NCI-H345 (cell line): ENCODE measurements around the gene VPS39.
A peak's percentile ranks its signal among the peaks of the same experiment; 100 is the strongest.

Experiments
- DNase-seq: peaks from one replicate; lab custom pipeline; 2025; lab: John Stamatoyannopoulos, UW

The VPS39 gene

DNA sequence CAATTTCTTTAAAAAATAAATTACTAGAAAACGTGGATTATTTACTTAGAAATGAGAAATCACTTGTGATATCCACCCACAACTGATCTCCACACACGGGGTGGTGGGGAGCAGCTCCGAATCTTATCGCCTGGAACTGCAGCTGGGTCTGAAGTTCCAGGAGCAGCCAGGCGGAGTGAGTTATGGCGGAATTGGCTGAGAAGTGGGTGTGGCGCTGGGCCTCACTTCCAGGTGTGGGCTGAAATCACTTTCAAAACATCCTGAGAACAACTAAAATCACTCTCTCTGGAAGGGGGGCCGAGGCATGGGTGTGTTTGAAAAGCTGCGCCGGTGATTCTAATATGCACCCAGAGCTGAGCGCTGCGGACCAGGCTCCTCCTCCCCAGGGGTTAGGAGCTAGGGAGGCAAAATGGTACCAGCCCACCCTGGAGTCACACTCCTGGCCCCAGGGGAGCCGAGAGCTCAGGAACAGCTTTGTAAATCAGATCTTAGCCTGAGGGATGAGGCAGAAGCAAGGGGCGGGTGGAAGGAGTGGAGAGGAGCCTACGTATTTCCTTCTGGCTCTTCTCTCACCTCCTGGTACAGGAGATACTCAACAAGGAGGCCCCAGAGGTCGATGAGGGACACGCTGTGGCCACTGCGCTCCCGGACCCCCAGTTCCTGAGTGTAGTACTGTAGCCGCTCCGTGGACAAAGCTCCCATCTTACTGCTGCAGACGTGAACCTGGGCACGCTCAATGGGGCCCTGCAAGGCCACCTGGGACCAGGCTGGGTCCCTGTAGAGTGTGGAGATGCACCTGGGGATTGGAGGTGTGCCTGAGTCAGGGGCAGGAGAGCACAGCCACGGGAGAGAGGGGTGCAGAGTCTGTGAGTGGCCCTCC, 61.3 kb downstream of the VPS39 start:
- no peak for DNase-seq

DNA sequence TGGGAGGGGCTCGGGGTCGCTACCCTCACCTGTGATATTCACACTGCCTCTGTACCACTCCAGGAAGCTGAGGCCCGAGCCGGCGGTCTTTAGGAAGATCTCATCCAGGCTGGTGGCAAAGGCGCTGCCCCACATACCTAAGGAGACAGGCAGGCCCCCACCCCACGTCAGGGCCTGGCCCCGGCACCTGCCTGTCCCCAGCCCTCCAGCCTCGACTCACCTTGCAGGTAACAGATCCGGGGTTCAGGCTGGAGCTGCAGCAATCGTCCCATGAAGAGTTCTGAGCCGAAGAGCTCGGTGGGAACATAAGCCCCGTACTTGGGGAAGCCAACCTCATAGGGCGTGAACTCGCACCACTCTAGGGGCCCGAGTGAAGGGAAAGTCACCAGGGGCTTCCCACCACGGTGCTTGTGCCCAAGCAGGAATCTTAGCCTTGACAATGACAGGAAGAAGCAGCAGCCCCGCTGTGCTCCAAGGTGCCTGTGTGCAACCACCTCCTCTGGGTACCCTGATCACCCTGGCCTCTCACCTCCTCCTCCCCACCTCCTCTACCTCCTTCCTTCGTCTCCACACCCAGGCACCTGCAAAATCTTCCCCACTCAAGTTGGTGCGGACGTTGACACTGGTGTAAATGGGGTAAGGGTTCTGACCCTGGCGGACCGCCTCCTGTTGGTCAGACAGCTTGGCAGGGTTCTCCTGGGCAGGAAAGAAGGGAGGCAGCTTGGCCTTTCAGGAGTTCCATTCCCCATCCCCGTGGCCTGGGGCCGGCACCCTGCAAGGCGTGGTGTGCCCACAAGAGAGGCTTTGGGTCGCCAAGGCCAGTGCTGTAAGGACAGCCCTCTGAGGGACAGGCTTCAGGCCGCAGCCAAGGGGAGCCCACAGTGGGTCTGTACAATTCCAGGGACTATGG, 62.3 kb downstream of the VPS39 start:
- no peak for DNase-seq

DNA sequence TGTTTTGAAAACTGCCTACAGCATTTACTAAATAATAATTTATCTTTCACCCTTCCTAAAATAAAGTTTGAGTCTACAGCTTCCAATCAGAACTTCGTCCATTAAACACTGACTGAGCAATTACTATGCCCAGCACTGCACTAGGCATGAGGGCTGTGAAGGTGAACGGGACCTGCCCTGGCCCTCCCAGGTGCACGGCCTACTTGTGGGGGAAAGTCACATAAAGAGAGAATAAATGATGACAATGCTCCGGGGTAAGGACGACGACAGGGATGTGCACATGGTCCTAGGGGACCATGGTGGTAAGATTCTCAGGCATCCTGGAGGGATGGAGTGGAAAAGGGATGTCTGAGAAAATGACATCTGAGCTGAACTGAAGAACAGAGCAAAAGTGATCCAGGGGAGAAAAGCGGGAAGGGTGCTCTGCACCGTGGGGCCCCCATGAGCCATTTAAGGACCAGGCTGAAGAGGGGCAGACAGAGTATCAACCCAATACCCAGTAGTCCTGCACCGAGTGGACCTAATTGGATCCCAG, 63.2 kb downstream of the VPS39 start:
- DNase-seq = no peak

DNA sequence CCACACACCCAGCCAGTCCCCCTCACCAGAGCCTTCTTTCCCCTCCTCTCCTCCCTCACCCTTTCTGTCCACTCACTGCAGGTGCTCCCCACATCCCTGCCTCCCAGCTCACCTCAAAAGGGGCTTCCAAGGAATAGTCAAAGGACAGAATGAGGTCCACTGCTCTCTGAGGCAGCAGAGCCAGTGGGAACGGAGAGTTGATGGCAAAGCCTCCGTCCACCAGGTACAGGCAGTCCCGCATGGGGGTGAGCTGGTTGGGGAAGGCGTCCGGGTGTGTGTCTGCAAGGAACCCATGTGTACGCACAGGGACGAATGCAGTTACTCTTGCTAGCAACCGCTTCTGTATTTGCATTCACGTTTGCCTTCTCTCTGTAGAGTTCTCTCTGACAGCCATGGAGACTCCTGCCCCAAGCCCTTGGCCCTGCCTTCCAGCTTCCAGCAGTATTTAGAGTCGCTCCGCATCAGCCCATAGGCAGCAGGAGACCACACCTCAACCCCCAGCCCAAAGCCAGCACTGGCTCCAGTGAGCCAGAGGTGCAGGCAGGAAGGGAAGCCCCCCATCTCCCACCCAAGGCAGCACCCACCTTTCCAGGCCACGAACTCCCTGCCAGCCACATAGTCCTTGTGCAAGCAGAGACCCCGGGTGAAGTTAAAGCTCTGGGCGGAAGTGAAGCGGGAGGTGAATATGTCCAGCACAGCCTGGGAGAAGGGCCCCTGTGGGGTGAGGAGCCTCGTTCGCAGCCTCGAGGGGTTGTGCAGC, 64.1 kb downstream of the VPS39 start:
- DNase-seq = no peak

DNA sequence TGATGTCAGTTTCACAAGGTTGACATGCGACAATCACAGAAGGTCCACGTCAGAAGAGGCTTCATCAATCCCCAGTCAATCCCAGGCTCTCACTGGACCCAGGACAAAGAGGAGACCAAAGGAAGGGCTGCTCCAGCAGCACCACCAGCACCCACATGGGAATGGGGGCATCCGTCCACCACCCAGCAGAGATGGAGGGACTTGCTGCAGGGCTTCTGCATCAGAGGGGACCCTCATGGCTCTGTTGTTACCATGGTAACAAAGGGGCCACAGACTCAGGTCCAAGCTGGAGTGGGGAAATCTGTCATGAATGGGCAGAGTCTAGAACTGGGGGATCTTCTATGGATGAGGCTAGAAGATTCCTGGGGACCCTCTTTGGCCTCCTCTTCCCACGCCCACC, 64.7 kb downstream of the VPS39 start:
- DNase-seq = no peak

DNA sequence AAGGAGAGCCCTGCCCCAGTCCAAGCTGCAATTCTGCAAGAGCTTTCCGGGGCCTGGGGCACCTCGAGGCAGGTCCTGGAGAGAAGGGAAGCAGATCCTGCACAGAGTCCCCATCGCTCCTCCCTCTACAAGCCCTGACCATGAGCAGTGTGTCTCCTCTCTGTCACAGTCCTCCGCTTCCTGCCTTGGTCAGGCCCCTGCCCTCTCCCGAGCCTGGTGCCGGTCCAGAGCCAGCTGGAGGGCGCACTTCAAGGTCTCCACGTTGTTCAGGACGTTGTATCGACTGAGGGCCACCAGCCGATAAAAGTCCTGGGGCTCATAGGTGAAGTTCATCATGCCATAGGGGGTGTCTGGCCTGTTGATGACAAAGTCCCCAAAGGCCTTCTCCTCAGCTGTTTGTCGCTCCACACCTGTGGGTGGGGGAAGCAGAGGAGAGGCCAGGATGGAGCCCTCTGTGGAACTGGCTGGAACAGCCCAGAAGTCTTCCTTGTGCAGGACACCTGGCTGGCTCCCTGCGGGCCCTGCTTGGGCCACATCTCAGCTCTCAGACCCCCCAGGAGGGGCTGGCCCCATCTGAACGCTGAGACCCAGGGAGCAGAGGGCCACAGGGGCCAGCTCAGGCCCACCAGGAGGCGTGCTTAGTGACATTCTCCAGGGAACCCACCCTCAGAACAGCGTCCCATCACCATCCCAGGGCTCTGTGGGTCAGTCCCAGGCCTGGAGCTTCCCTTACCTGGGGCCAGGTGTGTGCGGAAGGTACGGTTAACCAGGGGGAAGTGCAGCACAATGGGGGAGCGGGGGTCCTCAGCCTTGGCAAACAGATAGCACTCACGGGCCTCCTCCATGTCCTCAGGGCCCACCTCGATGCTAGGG, 66.1 kb downstream of the VPS39 start:
- no peak for DNase-seq

DNA sequence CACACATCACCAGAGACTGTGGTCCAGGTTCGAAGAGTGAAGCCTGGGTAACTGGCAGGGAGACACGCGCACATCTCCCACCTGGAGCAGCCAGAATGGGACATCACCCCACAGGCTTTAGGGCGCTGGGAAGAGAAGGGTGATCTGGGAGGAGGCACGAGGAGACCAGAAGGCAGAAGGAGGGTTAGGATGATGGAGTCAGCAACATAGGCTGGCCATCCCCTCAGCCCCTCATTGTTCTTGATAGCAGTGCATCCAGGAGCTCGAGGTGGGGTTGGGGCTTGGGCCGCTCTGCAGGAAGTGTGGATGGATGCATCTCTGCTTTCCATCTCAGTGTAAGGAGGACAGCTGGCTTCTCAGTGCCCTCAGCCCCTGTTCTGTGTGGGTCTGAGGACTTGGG, 66.9 kb downstream of the VPS39 start:
- DNase-seq = no peak

DNA sequence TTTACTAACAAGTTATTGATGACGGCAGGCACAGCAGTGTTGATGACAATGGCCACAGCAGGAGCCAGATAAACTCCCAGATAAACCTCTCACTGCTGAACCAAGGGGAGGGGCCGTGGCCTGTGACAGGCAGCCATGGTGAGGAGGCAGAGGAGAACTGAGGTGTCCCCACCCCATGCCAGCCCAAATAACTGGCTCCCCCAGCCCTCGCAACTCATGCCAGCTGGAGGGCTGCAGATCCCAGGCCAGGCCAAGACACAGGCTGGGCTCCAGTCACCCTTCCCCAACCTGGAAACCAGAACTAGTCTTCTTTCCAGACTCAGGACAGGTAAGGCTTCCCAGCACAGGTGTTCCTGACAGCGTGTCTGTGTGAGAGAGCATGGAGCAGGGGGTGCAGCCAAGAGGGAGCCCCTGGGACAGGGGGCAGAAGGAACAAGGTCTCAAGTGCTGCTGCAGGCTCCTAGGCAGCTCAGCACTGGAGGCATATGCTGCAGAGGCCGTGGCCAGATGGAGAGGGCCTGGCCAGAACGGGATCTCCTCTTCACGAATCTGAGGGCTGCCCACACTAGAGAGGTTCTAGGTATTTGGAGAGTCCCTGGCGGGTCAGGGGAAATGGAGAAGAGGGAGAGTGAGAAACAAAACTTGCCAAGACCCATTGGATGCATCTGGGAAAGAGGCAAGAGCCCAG, 67.6 kb downstream of the VPS39 start:
- DNase-seq = no peak

DNA sequence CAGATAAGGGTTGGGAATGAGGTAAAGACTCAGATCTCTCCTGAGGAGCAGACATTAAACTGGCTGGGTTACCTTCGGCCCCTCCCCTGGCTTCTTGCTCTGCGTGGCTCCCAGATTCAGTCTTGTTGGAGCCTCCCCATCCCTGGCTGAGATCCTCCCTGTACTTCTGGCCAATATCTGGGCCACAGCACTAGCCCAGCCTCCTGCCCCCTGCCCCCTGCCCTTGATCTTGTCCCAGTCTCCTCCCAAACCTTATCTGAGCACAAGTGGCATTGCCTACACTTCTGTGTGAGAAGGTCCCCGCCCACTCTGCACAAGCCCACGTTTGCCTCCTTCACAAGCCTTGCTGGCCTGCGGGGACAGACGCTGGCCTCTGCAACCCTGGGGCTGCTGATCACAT, 68.5 kb downstream of the VPS39 start:
- no peak for DNase-seq

DNA sequence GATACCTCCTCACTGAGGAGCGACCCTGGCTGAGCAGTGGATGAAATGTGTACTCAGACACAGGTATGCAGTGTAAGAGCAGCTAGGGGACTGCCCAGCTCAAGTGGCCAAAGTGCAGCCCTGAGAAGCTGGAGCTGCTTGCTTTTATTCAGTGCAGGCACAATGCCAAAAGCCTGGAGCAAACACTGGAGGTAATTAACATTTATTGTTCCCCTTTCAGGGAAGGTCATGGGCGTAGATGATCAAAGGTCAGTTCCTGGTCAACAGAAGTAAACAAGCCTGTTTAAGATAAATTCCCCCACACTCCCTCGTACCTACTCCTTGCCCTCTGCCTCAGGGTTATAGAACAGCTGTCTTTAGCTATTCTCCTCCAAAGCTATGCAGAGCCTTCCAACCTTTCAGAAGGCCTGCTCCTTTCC, 69.1 kb downstream of the VPS39 start:
- no peak for DNase-seq

DNA sequence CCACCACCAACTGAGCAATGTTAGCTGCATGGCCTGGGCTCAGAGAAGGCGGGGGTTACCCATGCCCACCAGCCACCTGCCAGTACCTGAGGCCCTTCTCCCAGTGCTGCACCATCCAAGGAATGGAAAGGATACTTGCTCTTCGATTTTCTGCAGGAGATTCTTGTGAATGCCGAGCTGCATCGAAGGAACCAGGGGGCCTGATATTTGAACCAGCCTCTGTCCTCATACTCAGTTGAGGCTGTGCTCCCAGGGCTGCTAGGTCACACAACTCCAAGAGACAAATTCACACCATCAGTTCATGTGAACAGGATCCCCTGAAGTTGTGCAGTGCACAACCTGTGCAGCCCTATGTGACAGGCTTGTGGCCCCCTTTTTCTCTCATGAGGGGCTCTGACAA, 69.7 kb downstream of the VPS39 start:
- no peak for DNase-seq

DNA sequence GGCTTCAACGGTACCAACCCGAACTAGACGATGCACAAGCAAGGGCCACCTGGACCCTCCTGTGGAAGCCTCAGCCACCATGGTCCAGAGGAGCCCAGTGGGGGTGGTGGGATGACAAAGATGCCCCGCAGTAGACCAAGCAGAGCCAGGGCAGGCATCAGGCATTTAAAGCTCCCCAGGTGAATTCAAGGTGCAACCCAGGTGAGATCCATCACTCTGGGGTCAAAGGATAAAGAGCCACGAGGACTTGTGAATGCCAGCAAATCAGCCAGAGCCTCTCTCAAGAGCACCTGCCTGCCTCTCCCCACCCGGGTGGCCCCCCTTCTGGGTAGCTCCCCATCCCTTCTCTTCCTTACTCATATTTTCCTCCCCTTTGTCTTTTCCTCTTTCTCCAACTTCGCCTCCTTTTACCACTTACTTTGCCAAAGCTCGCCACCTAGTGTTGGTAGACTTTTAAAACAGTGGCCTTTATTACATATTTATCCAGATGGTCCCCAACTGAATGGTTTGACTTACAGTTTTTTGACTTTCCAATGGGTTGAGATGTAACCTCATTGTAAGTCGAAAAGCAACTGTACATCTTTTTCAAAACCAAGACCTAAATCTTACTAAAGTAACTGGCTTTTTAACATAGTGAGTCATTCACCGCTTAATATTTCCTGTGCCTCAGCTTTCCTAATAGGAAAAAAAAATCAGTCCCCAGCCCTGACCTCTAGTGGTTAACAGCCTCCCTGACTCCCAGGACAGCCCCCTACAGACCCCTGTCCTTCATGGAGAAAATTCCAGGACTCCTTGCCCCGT, 70.4 kb downstream of the VPS39 start:
- DNase-seq = peak; percentile 46

DNA sequence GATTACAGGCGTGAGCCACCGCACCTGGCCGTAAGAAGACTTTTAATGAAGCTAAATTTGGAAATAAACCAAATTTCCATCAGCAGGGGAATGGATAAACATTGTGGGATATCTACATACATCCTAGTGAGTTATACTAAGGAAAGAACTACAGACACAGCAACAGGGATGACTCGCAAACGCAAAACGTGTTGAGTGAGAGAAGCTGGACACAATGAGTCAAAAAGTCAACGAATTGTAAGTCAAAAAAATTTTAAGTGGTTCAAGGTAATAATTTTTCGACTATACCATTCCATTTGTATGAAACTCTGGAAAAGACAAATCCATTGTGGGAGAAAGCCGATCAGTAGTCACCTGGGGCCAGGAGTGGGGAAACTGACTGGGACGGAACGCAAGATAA, 71.6 kb downstream of the VPS39 start:
- no peak for DNase-seq

DNA sequence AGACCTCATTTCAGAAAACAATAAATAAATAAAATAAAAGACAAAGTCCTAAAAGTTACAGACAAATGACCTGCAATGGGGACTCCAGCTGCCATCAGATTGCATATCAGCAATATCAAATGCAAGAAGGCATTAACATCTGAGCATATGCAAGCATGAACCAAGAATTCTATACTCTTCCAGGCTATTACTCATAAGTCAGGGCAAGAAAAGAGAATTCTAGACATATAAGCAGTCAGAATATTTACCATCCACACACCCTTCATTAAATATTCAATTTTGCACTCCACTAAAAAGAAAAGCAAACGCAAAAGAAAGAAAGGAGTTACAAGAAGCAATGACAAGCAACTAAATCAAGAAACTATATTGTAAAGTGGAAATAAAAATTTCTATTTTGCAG, 72.8 kb downstream of the VPS39 start:
- DNase-seq = no peak

DNA sequence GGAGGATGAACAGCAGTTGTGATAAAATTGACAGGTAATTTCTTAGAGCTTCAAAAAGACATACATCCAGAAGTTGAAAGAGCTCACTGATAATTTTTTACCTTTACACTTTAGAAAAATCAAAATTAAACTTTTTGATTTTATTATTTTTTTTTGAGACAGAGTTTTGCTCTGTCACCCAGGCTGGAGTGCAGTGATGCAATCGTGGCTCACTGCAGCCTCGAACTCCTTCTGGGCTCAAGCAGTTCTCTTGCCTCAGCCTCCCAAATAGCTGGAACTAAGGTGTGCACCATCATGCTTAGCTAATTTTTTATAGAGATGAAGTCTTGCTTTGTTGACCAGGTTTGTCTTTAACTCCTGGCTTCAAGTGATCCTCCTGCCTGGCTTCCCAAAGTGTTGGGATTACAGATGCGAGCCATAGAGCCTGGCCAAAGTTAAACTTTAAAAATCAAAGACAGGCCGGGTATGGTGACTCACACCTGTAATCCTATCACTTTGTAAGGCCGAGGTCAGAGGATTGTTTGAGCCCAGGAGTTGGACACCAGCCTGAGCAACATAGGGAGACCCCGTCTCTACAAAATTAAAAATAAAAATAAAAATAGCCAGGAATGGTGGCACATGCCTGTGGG, 73.4 kb downstream of the VPS39 start:
- DNase-seq = no peak

DNA sequence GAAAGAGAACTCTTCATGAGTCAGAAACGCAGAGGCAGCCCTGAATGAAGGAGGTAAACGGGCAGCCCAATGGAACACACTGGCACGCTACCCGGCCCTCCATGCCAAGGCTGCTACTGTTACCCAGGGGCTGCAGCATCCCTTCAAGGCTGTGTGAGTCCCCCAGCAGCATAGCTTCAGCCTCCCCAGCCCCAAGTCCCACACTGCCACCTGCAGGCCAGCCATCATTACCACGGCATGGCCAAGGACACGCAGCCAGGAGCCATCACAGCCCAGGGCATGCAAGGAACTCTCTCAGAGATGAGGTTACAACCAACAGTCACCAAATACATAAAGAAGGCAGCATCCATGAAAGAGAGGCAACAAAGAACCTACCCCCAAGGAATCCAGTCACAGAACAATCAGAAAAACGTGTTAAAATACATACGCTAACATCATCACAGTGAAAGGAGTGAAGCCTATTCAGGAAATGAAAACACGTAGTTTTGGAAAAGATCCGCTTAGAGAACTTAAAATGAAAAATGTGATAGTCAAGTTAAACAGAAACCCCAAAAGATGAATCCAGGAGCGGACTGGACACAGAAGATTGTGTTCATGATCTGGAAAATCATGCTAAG, 74.1 kb downstream of the VPS39 start:
- DNase-seq = peak; percentile 50

DNA sequence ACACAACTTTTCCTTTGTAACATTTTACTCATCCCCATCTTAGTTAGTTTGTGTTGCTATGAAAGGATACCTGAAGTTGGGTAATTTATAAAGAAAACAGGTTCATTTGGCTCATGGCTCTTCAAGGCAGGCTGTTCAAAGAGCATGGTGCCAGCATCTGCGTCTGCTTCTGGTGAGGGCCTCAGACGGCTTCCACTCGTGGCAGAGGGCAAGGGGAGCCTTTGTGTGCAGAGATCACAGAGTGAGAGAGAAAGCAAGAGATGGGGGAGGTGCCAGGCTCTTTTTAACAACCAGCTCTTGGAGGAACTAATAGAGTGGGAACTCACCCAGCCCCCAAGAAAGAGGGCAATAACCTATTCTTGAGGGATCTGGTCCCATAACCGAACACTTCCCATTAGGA, 74.7 kb downstream of the VPS39 start:
- DNase-seq = no peak
